ENCODE measurements around the gene MYH15. TPM values are rescaled to one million over a fixed set of nuclear protein-coding genes. Genes with fewer than 3 reads are reported as not detected.

The MYH15 gene
- total RNA-seq: 1 to 10 TPM in 4 of 8 experiments, under 1 TPM in 4; 0.49 to 9.1 (median 1.2) TPM

GRCh38 chr3:108510496-108510895 is at the start of gene MYH15:
MYH15 (minus strand) TSS chr3:108510596; CDS start chr3:108510530, 66 bp downstream.
- Histone ChIP-seq H3K27ac (no peak within 1 kb of the TSS), H3K4me3 (no peak within 1 kb of the TSS), H3K4me1 (replicated peaks in 1 of 2) (peaks cover 0 to 5% of the 10 kb centered on the region in 2 donors)
- in situ Hi-C loops (cut with MboI; ENCODE audit: low pct_unique_long_range_greater_than_20kb in 2 of 9, low sequenced_read_pairs in 9 of 9, unreplicated experiment in 9 of 9): no loop called here
- WGBS, 10 experiments: 45 to 100% (median 85%) methylated on average over 1 to 3 of the region's 3 CpGs; no CpG with 5 or more reads in 2 of the 10 experiments
- no peak for ATAC-seq (replicated peaks in 6 of 8)

- H3K4me3 ChIP-seq: no peak overlapping the region
- ATAC-seq (replicated peaks in 6 of 8): no peak
- no peaks in the 10 kb centered on the region for H3K4me1 ChIP-seq (replicated peaks in 1 of 2)
- in situ Hi-C loops (cut with MboI; ENCODE audit: low pct_unique_long_range_greater_than_20kb in 2 of 9, low sequenced_read_pairs in 9 of 9, unreplicated experiment in 9 of 9): loop anchor here in 3 of 9 experiments (10.0 to 25.0 kb wide), 2 partner anchors 61 to 1319 kb away; no protein-coding TSS in a partner anchor
- 65 to 100% (median 84%) methylated on average over 1 to 2 of the region's 2 CpGs; no CpG with 5 or more reads in 1 of the 10 experiments for WGBS, 10 experiments
- no peak overlapping the region for H3K27ac ChIP-seq
Observed at GRCh38 chr3:108555966-108556581, 45.7 kb upstream of the MYH15 start.

GRCh38 chr3:108554913-108555571 is 44.6 kb upstream of the MYH15 start:
- no peak overlapping the region for H3K4me3 ChIP-seq
- 53 to 100% (median 88%) methylated on average over 1 to 3 of the region's 3 CpGs; no CpG with 5 or more reads in 3 of the 10 experiments for WGBS, 10 experiments
- H3K4me1 ChIP-seq (replicated peaks in 1 of 2): no peaks in the 10 kb centered on the region
- H3K27ac ChIP-seq: no peak overlapping the region
- no peak for ATAC-seq (replicated peaks in 6 of 8)
- in situ Hi-C loops (cut with MboI; ENCODE audit: low pct_unique_long_range_greater_than_20kb in 2 of 9, low sequenced_read_pairs in 9 of 9, unreplicated experiment in 9 of 9): loop anchor here in 3 of 9 experiments (10.0 to 25.0 kb wide), 2 partner anchors 60 to 1318 kb away; no protein-coding TSS in a partner anchor

- no peaks in the 10 kb centered on the region for H3K4me1 ChIP-seq (replicated peaks in 1 of 2)
- H3K27ac ChIP-seq: no peak overlapping the region
- ATAC-seq (replicated peaks in 6 of 8): peak in 2 of 8 experiments; percentile 56 to 70
- in situ Hi-C loops (cut with MboI; ENCODE audit: low pct_unique_long_range_greater_than_20kb in 2 of 9, low sequenced_read_pairs in 9 of 9, unreplicated experiment in 9 of 9): loop anchor here in 3 of 9 experiments (10.0 to 25.0 kb wide), 2 partner anchors 59 to 1317 kb away; no protein-coding TSS in a partner anchor
- no peak overlapping the region for H3K4me3 ChIP-seq
Observed at GRCh38 chr3:108554229-108554628, 43.8 kb upstream of the MYH15 start.

- ATAC-seq (replicated peaks in 6 of 8): peak; percentile 23 to 63 (median 38)
- Histone ChIP-seq H3K4me3 (no peak overlapping the region), H3K27ac (no peak overlapping the region), H3K4me1 (replicated peaks in 1 of 2) (no peaks in the 10 kb centered on the region)
- 29 to 94% (median 62%) methylated on average over 2 to 4 of the region's 4 CpGs for WGBS, 10 experiments
- in situ Hi-C loops (cut with MboI; ENCODE audit: low pct_unique_long_range_greater_than_20kb in 2 of 9, low sequenced_read_pairs in 9 of 9, unreplicated experiment in 9 of 9): loop anchor here in 3 of 9 experiments (10.0 to 25.0 kb wide), 2 partner anchors 58 to 1315 kb away; no protein-coding TSS in a partner anchor
Observed at GRCh38 chr3:108552267-108553159, 42.1 kb upstream of the MYH15 start.

GRCh38 chr3:108548886-108549285 is 38.5 kb upstream of the MYH15 start:
- in situ Hi-C loops (cut with MboI; ENCODE audit: low pct_unique_long_range_greater_than_20kb in 2 of 9, low sequenced_read_pairs in 9 of 9, unreplicated experiment in 9 of 9): no loop called here
- H3K4me3 ChIP-seq: no peak overlapping the region

GRCh38 chr3:108548304-108548703 is 37.9 kb upstream of the MYH15 start:
- Histone ChIP-seq H3K27ac (no peak overlapping the region), H3K4me3 (no peak overlapping the region), H3K4me1 (replicated peaks in 1 of 2) (no peaks in the 10 kb centered on the region)
- in situ Hi-C loops (cut with MboI; ENCODE audit: low pct_unique_long_range_greater_than_20kb in 2 of 9, low sequenced_read_pairs in 9 of 9, unreplicated experiment in 9 of 9): no loop called here
- 60 to 100% (median 91%) methylated on average over 1 of the region's 1 CpG; no CpG with 5 or more reads in 4 of the 10 experiments for WGBS, 10 experiments
- ATAC-seq (replicated peaks in 6 of 8): no peak

More at GRCh38 chr3:108548886-108549285, 38.5 kb upstream of the MYH15 start:
- WGBS, 10 experiments: 92 to 100% (median 100%) methylated on average over 2 of the region's 2 CpGs
- H3K4me1 ChIP-seq (replicated peaks in 1 of 2): no peaks in the 10 kb centered on the region
- no peak for ATAC-seq (replicated peaks in 6 of 8)
- H3K27ac ChIP-seq: no peak overlapping the region

GRCh38 chr3:108546692-108547091 is 36.3 kb upstream of the MYH15 start:
- no peak for ATAC-seq (replicated peaks in 6 of 8)
- Histone ChIP-seq H3K4me1 (replicated peaks in 1 of 2) (no peaks in the 10 kb centered on the region), H3K27ac (no peak overlapping the region), H3K4me3 (no peak overlapping the region)
- in situ Hi-C loops (cut with MboI; ENCODE audit: low pct_unique_long_range_greater_than_20kb in 2 of 9, low sequenced_read_pairs in 9 of 9, unreplicated experiment in 9 of 9): no loop called here
- 90 to 100% (median 100%) methylated on average over 2 to 3 of the region's 3 CpGs; no CpG with 5 or more reads in 1 of the 10 experiments for WGBS, 10 experiments

GRCh38 chr3:108546247-108546646 is 35.9 kb upstream of the MYH15 start:
- Histone ChIP-seq H3K4me3 (no peak overlapping the region), H3K4me1 (replicated peaks in 1 of 2) (no peaks in the 10 kb centered on the region), H3K27ac (no peak overlapping the region)
- in situ Hi-C loops (cut with MboI; ENCODE audit: low pct_unique_long_range_greater_than_20kb in 2 of 9, low sequenced_read_pairs in 9 of 9, unreplicated experiment in 9 of 9): no loop called here
- peak in 3 of 8 experiments; percentile 37 to 53 (median 51) for ATAC-seq (replicated peaks in 6 of 8)
- 83 to 100% (median 100%) methylated on average over 1 of the region's 1 CpG; no CpG with 5 or more reads in 3 of the 10 experiments for WGBS, 10 experiments

- no peak for ATAC-seq (replicated peaks in 6 of 8)
- H3K27ac ChIP-seq: no peak overlapping the region
- H3K4me1 ChIP-seq (replicated peaks in 1 of 2): peaks cover 3 to 6% of the 10 kb centered on the region in 2 donors
- H3K4me3 ChIP-seq: no peak overlapping the region
- 63 to 100% (median 82%) methylated on average over 1 to 4 of the region's 4 CpGs; no CpG with 5 or more reads in 2 of the 10 experiments for WGBS, 10 experiments
- in situ Hi-C loops (cut with MboI; ENCODE audit: low pct_unique_long_range_greater_than_20kb in 2 of 9, low sequenced_read_pairs in 9 of 9, unreplicated experiment in 9 of 9): no loop called here
Observed at GRCh38 chr3:108538083-108538482, 27.7 kb upstream of the MYH15 start.

- in situ Hi-C loops (cut with MboI; ENCODE audit: low pct_unique_long_range_greater_than_20kb in 2 of 9, low sequenced_read_pairs in 9 of 9, unreplicated experiment in 9 of 9): no loop called here
- Histone ChIP-seq H3K27ac (no peak overlapping the region), H3K4me1 (replicated peaks in 1 of 2) (peaks cover 0 to under 1% of the 10 kb centered on the region in 2 donors), H3K4me3 (no peak overlapping the region)
- peak in 5 of 8 experiments; percentile 36 to 92 (median 68) for ATAC-seq (replicated peaks in 6 of 8)
- WGBS, 10 experiments: 33 to 100% (median 83%) methylated on average over 1 to 3 of the region's 3 CpGs; no CpG with 5 or more reads in 2 of the 10 experiments
Observed at GRCh38 chr3:108528459-108529252, 18.3 kb upstream of the MYH15 start.

GRCh38 chr3:108527817-108528216 is 17.4 kb upstream of the MYH15 start:
- no peak overlapping the region for H3K27ac ChIP-seq
- WGBS, 10 experiments: 0 to 100% (median 86%) methylated on average over 1 to 2 of the region's 2 CpGs; no CpG with 5 or more reads in 3 of the 10 experiments
- no peak for ATAC-seq (replicated peaks in 6 of 8)
- no peaks in the 10 kb centered on the region for H3K4me1 ChIP-seq (replicated peaks in 1 of 2)
- no peak overlapping the region for H3K4me3 ChIP-seq
- in situ Hi-C loops (cut with MboI; ENCODE audit: low pct_unique_long_range_greater_than_20kb in 2 of 9, low sequenced_read_pairs in 9 of 9, unreplicated experiment in 9 of 9): no loop called here
